ENCODE results near the gene CHST15. TPM values are rescaled to one million over a fixed set of nuclear protein-coding genes. Genes with fewer than 3 reads are reported as not detected.

The CHST15 gene
- total RNA-seq, 1 experiment from 2014 or later: 26.7 TPM

- no peaks in the 10 kb centered on the region for H3K9me3 ChIP-seq
- intact Hi-C loops (cut with micrococcal nuclease; ENCODE audit: unreplicated experiment): no loop called here
- ChIA-PET CTCF (interaction anchor here (0.7 kb wide), 1 partner anchor 1255 kb away, joined by 3 read pairs; no protein-coding TSS in a partner anchor), POLR2A (no interaction called here)
- H3K9me3 Mint-ChIP-seq (ENCODE audit: unreplicated experiment): no peaks in the 10 kb centered on the region
- no peak for DNase-seq
- H3K4me3 Mint-ChIP-seq (ENCODE audit: unreplicated experiment): no peak overlapping the region
- peaks cover 4% of the 10 kb centered on the region; the same call in 1 of the 2 replicates for H3K4me1 ChIP-seq
- H3K27me3 Mint-ChIP-seq (ENCODE audit: insufficient read depth, unreplicated experiment): peaks cover 4% of the 10 kb centered on the region
- TF ChIP-seq CTCF (IDR thresholded peaks at IDR 0.05; ENCODE audit: insufficient read depth in 1 of 2, low read depth in 1 of 2, low read length in 1 of 2, severe bottlenecking in 1 of 2, unreplicated experiment in 1 of 2): no peak
- H3K4me3 ChIP-seq (ENCODE audit: low read depth, low read length): no peak overlapping the region
- H3K27me3 ChIP-seq (replicated peaks; ENCODE audit: control insufficient read depth, insufficient read depth, low read length): no peaks in the 10 kb centered on the region
- no TSS peak for BruUV-seq (replicated peaks)
- H3K4me1 Mint-ChIP-seq (ENCODE audit: low read depth, unreplicated experiment): peaks cover 4% of the 10 kb centered on the region
- no peak overlapping the region for H3K27ac Mint-ChIP-seq (ENCODE audit: unreplicated experiment)
- no peaks in the 10 kb centered on the region; the same call in 1 of the 2 replicates for H3K36me3 ChIP-seq (ENCODE audit: control insufficient read depth, insufficient read depth, low read length)
- peaks cover 18% of the 10 kb centered on the region for H3K36me3 Mint-ChIP-seq (ENCODE audit: insufficient read depth, unreplicated experiment)
Observed at GRCh38 chr10:124040451-124041188, 52.8 kb downstream of the CHST15 start.

- no peaks in the 10 kb centered on the region for H3K9me3 ChIP-seq
- no peak for DNase-seq
- no peak overlapping the region for H3K4me3 ChIP-seq (ENCODE audit: low read depth, low read length)
- Mint-ChIP-seq H3K4me1 (ENCODE audit: low read depth, unreplicated experiment) (peaks cover 7% of the 10 kb centered on the region), H3K4me3 (ENCODE audit: unreplicated experiment) (no peak overlapping the region), H3K9me3 (ENCODE audit: unreplicated experiment) (no peaks in the 10 kb centered on the region), H3K27ac (ENCODE audit: unreplicated experiment) (no peak overlapping the region), H3K27me3 (ENCODE audit: insufficient read depth, unreplicated experiment) (peaks cover 4% of the 10 kb centered on the region), H3K36me3 (ENCODE audit: insufficient read depth, unreplicated experiment) (peaks cover 9% of the 10 kb centered on the region)
- ChIA-PET CTCF (interaction anchor here (0.6 to 0.7 kb wide), 2 partner anchors 1256 to 1298 kb away, joined by 3 to 4 read pairs; no protein-coding TSS in a partner anchor), POLR2A (no interaction called here)
- TF ChIP-seq CTCF (IDR thresholded peaks at IDR 0.05; ENCODE audit: insufficient read depth in 1 of 2, low read depth in 1 of 2, low read length in 1 of 2, severe bottlenecking in 1 of 2, unreplicated experiment in 1 of 2): no peak
- intact Hi-C loops (cut with micrococcal nuclease; ENCODE audit: unreplicated experiment): no loop called here
- H3K4me1 ChIP-seq: peaks cover 4% of the 10 kb centered on the region; the same call in 1 of the 2 replicates
- no peaks in the 10 kb centered on the region for H3K27me3 ChIP-seq (replicated peaks; ENCODE audit: control insufficient read depth, insufficient read depth, low read length)
- BruUV-seq (replicated peaks): no TSS peak
- no peaks in the 10 kb centered on the region; the same call in 1 of the 2 replicates for H3K36me3 ChIP-seq (ENCODE audit: control insufficient read depth, insufficient read depth, low read length)
Observed at GRCh38 chr10:124039483-124040013, 53.9 kb downstream of the CHST15 start.

GRCh38 chr10:124037784-124038183, 55.6 kb downstream of the CHST15 start:
- Mint-ChIP-seq H3K27me3 (ENCODE audit: insufficient read depth, unreplicated experiment) (no peaks in the 10 kb centered on the region), H3K9me3 (ENCODE audit: unreplicated experiment) (no peaks in the 10 kb centered on the region), H3K27ac (ENCODE audit: unreplicated experiment) (no peak overlapping the region), H3K36me3 (ENCODE audit: insufficient read depth, unreplicated experiment) (no peaks in the 10 kb centered on the region), H3K4me3 (ENCODE audit: unreplicated experiment) (no peak overlapping the region), H3K4me1 (ENCODE audit: low read depth, unreplicated experiment) (peaks cover 7% of the 10 kb centered on the region)
- Histone ChIP-seq H3K36me3 (ENCODE audit: control insufficient read depth, insufficient read depth, low read length) (no peaks in the 10 kb centered on the region; the same call in 1 of the 2 replicates), H3K4me1 (peaks cover 4% of the 10 kb centered on the region; the same call in 1 of the 2 replicates), H3K27me3 (replicated peaks; ENCODE audit: control insufficient read depth, insufficient read depth, low read length) (no peaks in the 10 kb centered on the region), H3K9me3 (no peaks in the 10 kb centered on the region), H3K4me3 (ENCODE audit: low read depth, low read length) (no peak overlapping the region)
- DNase-seq: no peak
- no peak for TF ChIP-seq CTCF (IDR thresholded peaks at IDR 0.05; ENCODE audit: insufficient read depth in 1 of 2, low read depth in 1 of 2, low read length in 1 of 2, severe bottlenecking in 1 of 2, unreplicated experiment in 1 of 2)
- ChIA-PET POLR2A (no interaction called here), CTCF (no interaction called here)
- intact Hi-C loops (cut with micrococcal nuclease; ENCODE audit: unreplicated experiment): no loop called here
- no TSS peak for BruUV-seq (replicated peaks)

Data from Caco-2 (cell line).